ENCODE data around the gene CBL. TPM values are rescaled to one million over a fixed set of nuclear protein-coding genes. Genes with fewer than 3 reads are reported as not detected.
"Not testable (repeated sequence)": the region's sequence is repeated elsewhere in the genome, so short reads cannot be mapped to it uniquely, and the experiment has no call there.

CBL gene
- total RNA-seq (15.5 TPM), polyA plus RNA-seq (8.0 TPM)

DNA sequence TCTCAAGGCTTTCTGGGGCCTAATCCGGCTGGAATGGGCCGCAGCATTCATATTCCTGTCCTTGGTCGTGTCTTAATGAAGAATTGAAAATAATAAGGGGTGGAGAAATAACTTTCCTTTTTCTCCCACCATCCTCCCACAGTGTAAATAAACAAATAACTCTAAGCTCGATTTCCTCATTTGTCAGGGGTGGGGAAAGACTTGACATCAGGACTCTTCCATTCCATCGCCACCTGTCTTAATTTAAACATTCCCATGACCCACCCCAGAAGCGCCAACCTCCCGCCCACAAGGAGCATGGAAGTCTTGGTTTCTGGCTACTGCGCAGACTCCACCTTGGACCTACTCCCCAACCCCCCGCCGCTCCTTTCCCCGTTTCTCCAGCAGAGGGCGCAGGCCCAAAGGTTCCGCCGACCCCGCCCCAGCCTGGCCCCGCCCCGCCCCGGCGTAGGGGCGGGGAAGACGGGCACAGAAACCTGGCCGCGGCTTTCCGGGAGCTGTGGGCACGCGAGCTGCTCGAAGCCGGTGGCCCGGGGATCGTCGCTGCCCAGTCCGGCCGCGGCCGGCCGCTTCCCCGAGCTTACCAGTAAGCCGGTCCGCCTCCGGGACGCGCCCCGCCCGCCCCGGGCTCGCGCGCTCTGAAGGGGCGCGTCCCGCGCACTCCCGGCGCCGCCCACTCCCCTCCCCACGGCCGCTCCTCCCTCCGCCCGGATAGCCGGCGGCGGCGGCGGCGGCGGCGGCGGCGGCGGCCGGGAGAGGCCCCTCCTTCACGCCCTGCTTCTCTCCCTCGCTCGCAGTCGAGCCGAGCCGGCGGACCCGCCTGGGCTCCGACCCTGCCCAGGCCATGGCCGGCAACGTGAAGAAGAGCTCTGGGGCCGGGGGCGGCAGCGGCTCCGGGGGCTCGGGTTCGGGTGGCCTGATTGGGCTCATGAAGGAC, at the start of gene CBL:
Gene CBL, plus strand, starts transcription at position 766 of the 937 bp plus-strand sequence. Its CDS starts 79 bp downstream, at position 845.
- under 1% methylated on average over 88 of the region's 88 CpGs for WGBS
- H3K27ac ChIP-seq (ENCODE audit: low read depth) = peak within 1 kb of the TSS; percentile 93
- no peaks in the 10 kb centered on the region for H3K4me1 ChIP-seq (ENCODE audit: insufficient read depth)
- DNase-seq (ENCODE audit: extremely low spot score) = peak; percentile 84
- H3K36me3 ChIP-seq (ENCODE audit: insufficient read depth) = no peaks in the 10 kb centered on the region
- H3K4me3 ChIP-seq (ENCODE audit: low read depth, low read length) = peak within 1 kb of the TSS; percentile 89

DNA sequence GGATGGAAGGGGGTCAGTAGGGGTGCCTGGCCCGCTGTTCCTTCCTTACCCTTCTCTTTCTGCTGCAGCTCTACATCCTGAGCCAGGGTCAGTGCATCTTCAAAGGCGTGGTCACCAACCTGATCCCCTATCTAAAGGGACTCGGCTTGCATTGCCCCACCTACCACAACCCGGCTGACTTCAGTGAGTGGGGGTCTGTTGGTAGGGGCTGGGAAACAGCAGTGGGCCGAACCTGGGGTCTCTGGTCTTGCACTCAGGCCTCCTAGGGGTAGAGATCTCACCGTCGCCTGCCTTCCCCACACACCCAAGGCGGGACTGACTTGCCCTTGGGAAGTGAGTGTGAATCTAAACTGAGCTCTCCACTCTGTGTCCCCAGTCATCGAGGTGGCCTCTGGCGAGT, 49.6 kb upstream of the CBL start:
- Histone ChIP-seq H3K27ac (ENCODE audit: low read depth) (no peak overlapping the region), H3K36me3 (ENCODE audit: insufficient read depth) (no peaks in the 10 kb centered on the region), H3K4me1 (ENCODE audit: insufficient read depth) (no peaks in the 10 kb centered on the region), H3K4me3 (ENCODE audit: low read depth, low read length) (no peak overlapping the region)
- WGBS = 86% methylated on average over 10 of the region's 10 CpGs
- no peak for DNase-seq (ENCODE audit: extremely low spot score)

DNA sequence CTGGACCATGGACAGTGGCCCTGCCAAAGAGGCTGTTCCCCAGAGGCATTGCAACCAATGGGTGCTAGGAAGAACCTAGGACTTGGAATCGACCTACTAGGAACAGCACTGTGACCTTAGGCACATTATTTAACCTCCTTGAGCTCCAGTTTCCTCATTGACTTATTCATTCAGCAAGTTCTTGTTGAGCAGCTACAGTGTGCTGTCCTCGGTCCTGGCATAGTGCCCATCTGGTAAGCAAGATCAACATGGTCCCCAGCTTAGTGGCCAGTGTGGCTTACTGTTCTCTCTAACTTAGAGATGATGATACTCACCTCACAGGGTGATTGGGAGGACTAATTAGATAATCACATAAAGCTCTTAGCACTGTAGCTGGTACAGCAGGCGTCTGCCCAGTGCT, 49.1 kb upstream of the CBL start:
- Histone ChIP-seq H3K4me3 (ENCODE audit: low read depth, low read length) (no peak overlapping the region), H3K27ac (ENCODE audit: low read depth) (no peak overlapping the region), H3K4me1 (ENCODE audit: insufficient read depth) (no peaks in the 10 kb centered on the region), H3K36me3 (ENCODE audit: insufficient read depth) (no peaks in the 10 kb centered on the region)
- 56% methylated on average over 3 of the region's 3 CpGs for WGBS
- DNase-seq (ENCODE audit: extremely low spot score) = no peak

DNA sequence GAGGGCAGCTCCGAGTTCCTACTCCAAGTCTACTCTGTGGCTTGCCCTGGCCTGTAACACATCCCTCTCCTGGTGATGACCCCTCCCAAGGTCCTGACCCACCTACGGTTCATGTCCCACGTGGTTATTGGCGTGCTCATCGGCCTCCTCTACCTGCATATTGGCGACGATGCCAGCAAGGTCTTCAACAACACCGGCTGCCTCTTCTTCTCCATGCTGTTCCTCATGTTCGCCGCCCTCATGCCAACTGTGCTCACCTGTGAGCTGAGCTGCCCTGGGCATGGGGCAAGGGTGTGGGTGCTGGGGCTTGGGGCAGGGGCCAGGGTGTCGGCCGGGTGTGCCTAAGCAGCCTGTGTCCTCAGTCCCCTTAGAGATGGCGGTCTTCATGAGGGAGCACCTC, 47.7 kb upstream of the CBL start:
- H3K4me1 ChIP-seq (ENCODE audit: insufficient read depth) = no peaks in the 10 kb centered on the region
- no peak overlapping the region for H3K4me3 ChIP-seq (ENCODE audit: low read depth, low read length)
- 93% methylated on average over 13 of the region's 13 CpGs for WGBS
- no peak overlapping the region for H3K27ac ChIP-seq (ENCODE audit: low read depth)
- DNase-seq (ENCODE audit: extremely low spot score) = no peak
- no peaks in the 10 kb centered on the region for H3K36me3 ChIP-seq (ENCODE audit: insufficient read depth)

DNA sequence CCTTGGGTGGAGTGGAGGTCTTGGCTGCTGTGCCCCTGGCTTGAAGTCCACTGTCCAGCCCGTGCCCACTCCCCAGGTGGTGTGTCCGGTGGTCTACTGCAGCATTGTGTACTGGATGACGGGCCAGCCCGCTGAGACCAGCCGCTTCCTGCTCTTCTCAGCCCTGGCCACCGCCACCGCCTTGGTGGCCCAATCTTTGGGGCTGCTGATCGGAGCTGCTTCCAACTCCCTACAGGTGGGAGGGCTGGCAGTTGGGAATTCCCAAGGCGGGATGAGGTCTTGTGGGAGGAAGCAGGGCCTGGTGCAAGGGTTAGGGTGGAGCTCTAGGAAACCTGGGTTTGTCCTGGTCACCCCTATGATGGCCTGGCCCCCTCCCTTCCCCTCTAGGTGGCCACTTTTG, 46.0 kb upstream of the CBL start:
- WGBS = 94% methylated on average over 9 of the region's 9 CpGs
- Histone ChIP-seq H3K36me3 (ENCODE audit: insufficient read depth) (no peaks in the 10 kb centered on the region), H3K4me1 (ENCODE audit: insufficient read depth) (no peaks in the 10 kb centered on the region), H3K27ac (ENCODE audit: low read depth) (no peak overlapping the region), H3K4me3 (ENCODE audit: low read depth, low read length) (no peak overlapping the region)
- DNase-seq (ENCODE audit: extremely low spot score) = no peak

DNA sequence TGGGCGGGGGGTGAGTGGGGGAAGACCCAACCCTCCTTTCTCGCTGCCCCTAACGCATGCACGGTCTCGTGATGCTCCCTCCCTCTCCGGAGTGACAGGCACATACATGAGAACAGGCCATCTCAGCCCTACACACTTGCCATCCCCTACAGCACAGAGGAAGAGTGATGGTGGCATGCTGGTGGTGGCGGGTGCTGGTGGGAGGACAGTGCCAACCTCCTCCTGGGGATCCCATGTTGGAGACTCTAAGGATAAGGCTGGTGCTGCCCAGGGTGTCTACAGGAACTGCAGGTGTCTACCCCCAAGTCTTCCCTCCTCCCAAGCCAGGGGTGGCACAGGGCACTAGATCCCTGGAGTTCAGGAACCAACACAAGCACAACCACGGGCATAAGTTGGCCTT, 44.3 kb upstream of the CBL start:
- DNase-seq (ENCODE audit: extremely low spot score) = no peak
- H3K4me3 ChIP-seq (ENCODE audit: low read depth, low read length) = no peak overlapping the region

DNA sequence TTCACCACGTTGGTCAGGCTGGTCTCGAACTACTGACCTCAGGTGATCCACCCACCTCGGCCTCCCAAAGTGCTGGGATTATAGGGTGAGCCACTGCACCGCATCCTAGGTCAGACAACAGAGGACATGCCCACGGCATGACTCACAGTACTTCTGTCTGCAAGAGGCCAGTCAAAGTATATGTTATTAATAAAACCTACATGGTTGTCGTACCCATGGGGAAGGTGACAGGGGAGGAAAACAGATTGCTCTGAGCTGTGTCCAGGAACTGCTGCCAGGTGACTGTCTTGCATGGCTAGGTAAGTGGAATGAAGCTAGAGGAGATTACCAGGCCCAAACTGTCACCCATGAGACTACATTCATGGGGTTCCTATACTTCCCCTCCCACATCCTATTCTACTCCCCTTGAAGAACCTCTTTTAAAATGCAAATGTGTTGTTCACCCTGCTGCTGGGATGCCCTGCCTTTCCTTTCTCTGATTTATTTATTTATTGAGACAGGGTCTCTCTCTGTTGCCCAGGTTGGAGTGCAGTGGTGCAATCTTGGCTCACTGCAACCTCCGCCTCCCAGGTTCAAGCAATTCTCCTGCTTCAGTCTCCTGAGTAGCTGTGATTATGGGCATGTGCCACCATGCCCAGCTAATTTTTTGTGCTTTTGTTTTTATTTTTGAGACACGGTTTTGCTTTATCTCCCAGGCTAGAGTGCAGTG, 39.6 kb upstream of the CBL start:
- no peak overlapping the region for H3K27ac ChIP-seq (ENCODE audit: low read depth)
- H3K36me3 ChIP-seq (ENCODE audit: insufficient read depth) = no peaks in the 10 kb centered on the region
- H3K4me1 ChIP-seq (ENCODE audit: insufficient read depth) = no peaks in the 10 kb centered on the region
- no peak for DNase-seq (ENCODE audit: extremely low spot score)
- H3K4me3 ChIP-seq (ENCODE audit: low read depth, low read length) = no peak overlapping the region
- 74% methylated on average over 8 of the region's 8 CpGs for WGBS

More for the DNA sequence above, 44.3 kb upstream of the CBL start:
- H3K27ac ChIP-seq (ENCODE audit: low read depth) = no peak overlapping the region
- no peaks in the 10 kb centered on the region for H3K4me1 ChIP-seq (ENCODE audit: insufficient read depth)
- 77% methylated on average over 8 of the region's 8 CpGs for WGBS
- no peaks in the 10 kb centered on the region for H3K36me3 ChIP-seq (ENCODE audit: insufficient read depth)

DNA sequence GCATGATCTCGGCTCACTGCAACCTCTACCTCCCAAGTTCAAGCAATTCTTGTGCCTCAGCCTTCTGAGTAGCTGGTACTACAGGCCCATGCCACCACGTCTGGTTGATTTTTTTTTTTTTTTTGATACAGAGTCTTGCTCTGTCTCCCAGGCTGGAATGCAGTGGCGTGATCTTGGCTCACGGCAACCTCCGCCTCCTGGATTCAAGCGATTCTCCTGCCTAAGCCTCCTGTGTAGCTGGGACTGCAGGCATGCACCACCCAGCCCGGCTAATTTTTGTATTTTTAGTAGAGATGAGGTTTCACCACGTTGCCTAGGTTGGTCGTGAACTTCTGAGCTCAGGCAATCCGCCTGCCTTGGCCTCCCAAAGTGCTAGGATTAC, 39.1 kb upstream of the CBL start:
- H3K4me1 ChIP-seq (ENCODE audit: insufficient read depth); H3K36me3 ChIP-seq (ENCODE audit: insufficient read depth); DNase-seq (ENCODE audit: extremely low spot score); H3K4me3 ChIP-seq (ENCODE audit: low read depth, low read length); H3K27ac ChIP-seq (ENCODE audit: low read depth): not testable (repeated sequence)
- WGBS = 85% methylated on average over 10 of the region's 10 CpGs

DNA sequence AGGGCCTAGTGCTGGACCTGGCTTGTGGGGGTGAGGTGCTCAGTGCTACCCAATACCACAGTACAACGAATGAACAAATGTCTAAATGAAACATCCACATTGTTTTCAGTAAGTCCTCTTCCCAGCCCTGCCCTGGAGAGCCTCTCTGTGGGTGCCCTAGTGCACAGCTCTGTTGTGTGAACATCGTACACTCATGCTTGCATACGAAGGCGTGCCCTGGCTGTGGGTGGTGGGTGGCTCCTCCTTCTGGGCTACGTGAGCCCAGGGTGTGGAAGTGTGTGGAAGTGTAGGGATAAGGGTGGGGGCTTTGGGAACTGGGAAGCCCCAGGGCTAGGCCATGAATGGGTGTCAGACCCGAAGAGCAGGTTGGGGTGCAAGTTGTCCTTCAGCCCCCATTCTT, 38.2 kb upstream of the CBL start:
- Histone ChIP-seq H3K36me3 (ENCODE audit: insufficient read depth) (no peaks in the 10 kb centered on the region), H3K4me3 (ENCODE audit: low read depth, low read length) (no peak overlapping the region), H3K4me1 (ENCODE audit: insufficient read depth) (no peaks in the 10 kb centered on the region), H3K27ac (ENCODE audit: low read depth) (no peak overlapping the region)
- no peak for DNase-seq (ENCODE audit: extremely low spot score)
- 58% methylated on average over 6 of the region's 6 CpGs for WGBS

DNA sequence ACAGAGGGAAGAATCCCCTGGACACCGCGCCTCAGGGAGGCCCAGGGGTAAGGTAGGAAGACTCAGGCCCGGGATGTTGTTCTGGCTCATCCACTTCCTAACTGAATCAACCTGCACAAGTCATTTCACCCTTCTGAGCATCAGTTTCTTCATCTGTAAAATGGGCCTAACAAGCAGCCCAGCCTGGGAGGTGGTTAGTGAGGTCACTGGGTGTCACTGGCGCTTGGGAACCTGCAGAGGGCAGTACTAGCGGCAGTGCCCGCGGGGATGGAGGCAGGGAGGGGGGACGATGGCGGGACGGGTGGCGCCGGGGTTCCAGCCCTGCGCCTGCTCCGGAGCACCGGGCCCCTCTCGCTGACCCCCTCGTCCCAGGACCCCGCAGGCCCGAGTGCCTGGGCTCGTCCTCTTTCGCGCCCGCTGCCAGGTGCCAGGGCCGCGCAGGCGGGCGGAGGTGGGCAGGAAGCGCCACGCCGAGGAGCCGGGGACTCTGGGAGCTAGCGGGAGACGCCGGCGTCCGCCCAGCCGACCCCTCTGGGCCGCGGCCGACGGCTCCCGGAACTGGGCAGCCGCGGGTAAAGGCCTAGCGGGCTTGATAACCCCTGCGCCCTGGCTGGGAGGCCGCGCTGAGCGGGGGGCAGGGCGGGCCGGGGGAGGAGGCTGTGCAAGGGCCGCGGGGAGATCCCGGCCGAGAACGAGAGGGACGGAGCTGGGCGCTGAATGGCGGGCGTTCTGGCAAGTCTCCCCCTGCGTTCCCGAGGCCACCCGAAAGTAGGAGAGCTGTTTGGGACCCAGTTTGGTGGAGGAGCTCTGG, 37.5 kb upstream of the CBL start, which contains the start of gene NLRX1:
Gene NLRX1, plus strand, starts transcription at position 255 of the 811 bp plus-strand sequence. CDS start 2,679 bp downstream, outside the sequence.
- no peaks in the 10 kb centered on the region for H3K4me1 ChIP-seq (ENCODE audit: insufficient read depth)
- 4% methylated on average over 63 of the region's 63 CpGs for WGBS
- no peaks in the 10 kb centered on the region for H3K36me3 ChIP-seq (ENCODE audit: insufficient read depth)
- DNase-seq (ENCODE audit: extremely low spot score) = peak; percentile 62
- H3K27ac ChIP-seq (ENCODE audit: low read depth) = peak within 1 kb of the TSS; percentile 87
- peak within 1 kb of the TSS; percentile 79 for H3K4me3 ChIP-seq (ENCODE audit: low read depth, low read length)

DNA sequence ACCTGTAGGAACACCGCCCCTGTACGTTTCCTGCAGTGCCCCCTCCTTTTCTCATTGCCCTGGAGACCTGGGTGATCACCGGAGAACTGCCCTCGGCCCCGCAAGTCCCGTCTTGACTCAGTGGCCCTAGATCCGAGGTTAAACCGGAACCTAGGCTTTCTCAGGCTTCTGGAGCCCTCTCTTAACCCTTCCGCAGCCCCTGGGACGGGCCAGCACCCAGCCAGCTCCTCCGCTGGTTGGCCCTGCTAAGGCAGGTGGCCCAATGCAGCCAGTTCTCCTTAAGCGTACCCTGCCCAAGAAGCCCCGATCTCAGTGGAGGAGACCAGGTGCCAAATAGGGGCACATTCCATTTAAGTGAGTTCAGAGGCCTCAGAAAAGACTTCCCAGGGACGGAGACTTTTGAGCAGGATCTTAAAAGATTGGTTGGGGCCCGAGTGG, 36.8 kb upstream of the CBL start:
- peak overlapping the region; percentile 87 for H3K27ac ChIP-seq (ENCODE audit: low read depth)
- no peak for DNase-seq (ENCODE audit: extremely low spot score)
- H3K36me3 ChIP-seq (ENCODE audit: insufficient read depth) = no peaks in the 10 kb centered on the region
- WGBS = 14% methylated on average over 15 of the region's 15 CpGs
- H3K4me1 ChIP-seq (ENCODE audit: insufficient read depth) = no peaks in the 10 kb centered on the region
- H3K4me3 ChIP-seq (ENCODE audit: low read depth, low read length) = peak overlapping the region; percentile 79

DNA sequence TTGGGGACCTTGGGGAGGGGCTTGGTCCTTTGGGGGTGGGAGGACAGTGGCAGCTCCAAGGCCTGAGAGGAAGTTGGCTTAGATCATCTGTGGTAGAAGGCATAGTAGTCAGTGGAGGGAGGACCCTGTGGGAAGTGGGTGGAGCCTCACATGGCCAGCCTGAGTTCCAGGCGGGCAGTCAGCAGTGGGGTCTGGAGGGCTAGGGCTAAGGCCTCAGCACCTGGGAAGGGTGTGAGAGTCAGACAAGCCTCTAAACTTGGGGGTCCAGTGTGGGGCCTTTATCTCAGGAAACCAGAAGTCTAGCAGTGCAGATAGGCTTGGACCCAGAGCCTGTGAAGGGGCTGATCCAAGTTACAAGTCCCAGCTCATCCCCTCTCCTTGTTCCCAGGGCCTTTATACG, 33.6 kb upstream of the CBL start:
- Histone ChIP-seq H3K4me1 (ENCODE audit: insufficient read depth) (no peaks in the 10 kb centered on the region), H3K36me3 (ENCODE audit: insufficient read depth) (no peaks in the 10 kb centered on the region), H3K27ac (ENCODE audit: low read depth) (no peak overlapping the region), H3K4me3 (ENCODE audit: low read depth, low read length) (no peak overlapping the region)
- WGBS = 87% methylated on average over 2 of the region's 2 CpGs
- DNase-seq (ENCODE audit: extremely low spot score) = no peak

DNA sequence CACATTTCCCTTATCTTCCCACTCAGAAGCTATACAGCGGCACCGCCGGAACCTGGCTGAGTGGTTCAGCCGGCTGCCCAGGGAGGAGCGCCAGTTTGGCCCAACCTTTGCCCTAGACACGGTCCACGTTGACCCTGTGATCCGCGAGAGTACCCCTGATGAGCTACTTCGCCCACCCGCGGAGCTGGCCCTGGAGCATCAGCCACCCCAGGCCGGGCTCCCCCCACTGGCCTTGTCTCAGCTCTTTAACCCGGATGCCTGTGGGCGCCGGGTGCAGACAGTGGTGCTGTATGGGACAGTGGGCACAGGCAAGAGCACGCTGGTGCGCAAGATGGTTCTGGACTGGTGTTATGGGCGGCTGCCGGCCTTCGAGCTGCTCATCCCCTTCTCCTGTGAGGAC, 32.7 kb upstream of the CBL start:
- H3K4me1 ChIP-seq (ENCODE audit: insufficient read depth) = no peaks in the 10 kb centered on the region
- no peaks in the 10 kb centered on the region for H3K36me3 ChIP-seq (ENCODE audit: insufficient read depth)
- WGBS = 96% methylated on average over 21 of the region's 21 CpGs
- DNase-seq (ENCODE audit: extremely low spot score) = no peak
- no peak overlapping the region for H3K27ac ChIP-seq (ENCODE audit: low read depth)
- H3K4me3 ChIP-seq (ENCODE audit: low read depth, low read length) = no peak overlapping the region

Data from urinary bladder (tissue), 4 donors.